Esophagus squamous epithelium (tissue), 5 donors: ENCODE measurements around the gene PHKA2. TPM values are rescaled to one million over a fixed set of nuclear protein-coding genes. Genes with fewer than 3 reads are reported as not detected.

Experiments used
- DNase-seq: peaks from one replicate; lab custom pipeline; 2025; lab: John Stamatoyannopoulos, UW
- H3K27ac ChIP-seq, 4 donors: fragments of 200-600 bp; sonication (generic); one replicate each; pipeline ENCODE4 v1.5.1; 2016 to 2019; ENCODE audit warnings: mild to moderate bottlenecking in 1 of 4
- H3K27me3 ChIP-seq, 4 donors: fragments of 200-600 bp; sonication (generic); 1 replicate in 3 of 4; 2 replicates in 1 of 4; pipeline versions ENCODE4 v1.5.1 to v1.6.0; 2017 to 2021; ENCODE audit warnings: antibody characterized with exemption in 1 of 4
- H3K36me3 ChIP-seq, 3 donors: fragments of 200-600 bp; sonication (generic); one replicate each; pipeline ENCODE4 v1.5.1; 2016 to 2019
- H3K4me1 ChIP-seq, 3 donors: fragments of 200-600 bp; sonication (generic); one replicate each; pipeline ENCODE4 v1.5.1; 2017 to 2019
- H3K4me3 ChIP-seq, 4 donors: fragments of 200-600 bp; sonication (generic); 1 replicate in 3 of 4; 2 replicates in 1 of 4; pipeline ENCODE4 v1.5.1; 2016 to 2019; ENCODE audit warnings: mild to moderate bottlenecking in 2 of 4, moderate library complexity in 1 of 4
- H3K9me3 ChIP-seq, 3 donors: fragments of 200-600 bp; sonication (generic); one replicate each; pipeline ENCODE4 v1.5.1; 2016 to 2019
- CTCF ChIP-seq, 6 experiments: fragments of 450-650 bp in 4 of 6; fragments of 200-600 bp in 2 of 6; sonication (generic) in 2 of 6; IDR thresholded peaks; one replicate each; pipeline ENCODE4 v1.5.1; 2016 to 2019; ENCODE audit warnings: antibody characterized with exemption in 6 of 6, mild to moderate bottlenecking in 4 of 6, moderate library complexity in 4 of 6
- POLR2A ChIP-seq, 4 donors: fragments of 450-650 bp; IDR thresholded peaks; one replicate each; pipeline ENCODE4 v1.6.1; 2017; ENCODE audit warnings: antibody characterized with exemption in 4 of 4, mild to moderate bottlenecking in 4 of 4, moderate library complexity in 3 of 4
- WGBS, 2 donors: methylation state at CpG; one replicate each; pipeline ENCODE4 v1.1.5; 2018; 5-methylcytosine and 5-hydroxymethylcytosine counted together
- intact Hi-C: fragments of 100-400 bp; cut with DNase I; formaldehyde crosslinking; loops from one replicate; pipeline ENCODE4 v1.15.0; 2022
- total RNA-seq, 4 donors: library from RNA; depleted of rRNA; stranded (reverse); fragments of >200 nt; gene quantifications; one replicate each; pipeline ENCODE4 v1.1.0, GENCODE V29; 2016
- donor health status: DM: yes; HTN: yes; CAD: no.

PHKA2 gene
- total RNA-seq, 4 donors from 2014 or later: 10.1 to 21.2 (median 13.5) TPM

GRCh38 chrX:19003756-19004155 lies 19.8 kb upstream of the PHKA2 start:
- no peak for TF ChIP-seq POLR2A (IDR thresholded peaks at IDR 0.05)
- TF ChIP-seq CTCF (IDR thresholded peaks at IDR 0.05): no peak
- no peaks in the 10 kb centered on the region for H3K4me1 ChIP-seq
- WGBS, 2 donors: 68 to 69% methylated on average over 5 of the region's 5 CpGs
- H3K27ac ChIP-seq: no peak overlapping the region
- no peak for DNase-seq
- H3K9me3 ChIP-seq: no peaks in the 10 kb centered on the region
- intact Hi-C loops: no loop called here
- no peak overlapping the region for H3K4me3 ChIP-seq
- no peaks in the 10 kb centered on the region for H3K27me3 ChIP-seq
- no peaks in the 10 kb centered on the region for H3K36me3 ChIP-seq

DNA sequence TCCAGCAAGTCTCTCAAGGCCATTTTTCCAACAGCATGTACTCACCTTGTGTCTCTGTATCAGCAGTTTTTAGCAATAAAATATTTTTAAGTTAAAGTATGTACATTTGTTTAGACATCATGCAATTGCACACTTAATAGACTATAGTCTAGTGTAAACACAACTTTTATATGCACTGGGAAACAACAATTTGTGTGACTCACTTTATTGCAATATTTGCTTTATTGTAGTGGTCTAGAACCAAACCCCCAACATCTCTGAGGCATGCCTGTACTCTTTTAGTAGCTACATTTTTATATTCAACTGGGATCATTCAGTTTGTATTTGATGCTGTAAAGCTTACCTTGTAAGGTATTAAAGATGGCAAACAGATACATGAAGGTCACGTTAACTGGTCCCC lies 14.7 kb upstream of the PHKA2 start:
- no peak for TF ChIP-seq CTCF (IDR thresholded peaks at IDR 0.05)
- TF ChIP-seq POLR2A (IDR thresholded peaks at IDR 0.05): no peak
- Histone ChIP-seq H3K36me3 (no peaks in the 10 kb centered on the region), H3K9me3 (no peaks in the 10 kb centered on the region), H3K4me1 (no peaks in the 10 kb centered on the region), H3K4me3 (no peak overlapping the region), H3K27ac (no peak overlapping the region), H3K27me3 (no peaks in the 10 kb centered on the region)
- DNase-seq: no peak
- 61 to 75% methylated on average over 1 of the region's 1 CpG for WGBS, 2 donors
- intact Hi-C loops: no loop called here

DNA sequence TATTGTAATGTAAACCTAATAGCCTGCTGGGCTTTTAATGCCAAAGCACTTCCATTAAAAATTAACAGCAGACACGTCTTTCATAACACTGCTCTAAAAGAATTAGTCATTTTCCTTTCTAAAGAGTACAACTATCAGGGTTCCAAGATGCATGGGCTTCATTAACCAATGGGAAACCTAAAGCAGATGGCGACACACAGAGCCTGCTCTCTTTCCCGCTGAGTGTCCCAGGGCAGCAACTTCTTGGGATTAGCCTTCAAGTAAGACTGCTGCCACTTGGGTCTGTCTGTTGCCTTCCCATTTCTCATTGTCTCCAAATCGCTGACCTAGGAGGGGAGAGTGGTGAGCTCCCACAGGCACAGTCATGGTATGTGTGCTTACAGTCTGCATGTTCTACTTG lies 14.0 kb upstream of the PHKA2 start:
- no peak for DNase-seq
- Histone ChIP-seq H3K4me3 (no peak overlapping the region), H3K9me3 (no peaks in the 10 kb centered on the region), H3K27me3 (no peaks in the 10 kb centered on the region), H3K36me3 (no peaks in the 10 kb centered on the region), H3K4me1 (no peaks in the 10 kb centered on the region), H3K27ac (no peak overlapping the region)
- 49 to 90% methylated on average over 3 to 4 of the region's 4 CpGs for WGBS, 2 donors
- intact Hi-C loops: no loop called here
- TF ChIP-seq POLR2A (IDR thresholded peaks at IDR 0.05) (no peak), CTCF (IDR thresholded peaks at IDR 0.05) (no peak)

DNA sequence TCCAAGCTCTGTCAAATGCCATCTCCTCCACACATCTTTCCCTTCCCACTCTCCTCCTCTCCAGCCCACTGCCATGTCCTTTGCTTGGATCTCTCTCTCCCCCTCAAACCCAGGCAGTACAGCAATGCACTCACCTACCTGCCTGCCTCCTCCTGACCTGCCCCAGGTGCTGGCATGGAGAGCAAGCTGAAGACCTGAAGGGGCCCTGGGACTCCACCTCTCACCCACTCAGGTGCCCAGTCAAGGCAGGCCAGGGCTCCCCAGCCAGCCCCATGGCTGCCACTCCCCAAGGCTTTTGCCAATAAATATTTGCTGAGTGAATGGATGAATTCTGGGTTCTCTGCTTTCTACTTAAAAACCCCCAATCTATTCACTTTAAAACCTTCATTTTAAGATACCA lies 12.6 kb upstream of the PHKA2 start:
- H3K4me1 ChIP-seq: no peaks in the 10 kb centered on the region
- TF ChIP-seq POLR2A (IDR thresholded peaks at IDR 0.05) (no peak), CTCF (IDR thresholded peaks at IDR 0.05) (no peak)
- intact Hi-C loops: no loop called here

GRCh38 chrX:18995221-18995620 lies 11.3 kb upstream of the PHKA2 start:
- WGBS, 2 donors: 42 to 43% methylated on average over 3 of the region's 3 CpGs
- H3K4me1 ChIP-seq: no peaks in the 10 kb centered on the region
- no peak for DNase-seq
- no peak overlapping the region for H3K27ac ChIP-seq
- H3K27me3 ChIP-seq: no peaks in the 10 kb centered on the region
- no peak overlapping the region for H3K4me3 ChIP-seq
- no peaks in the 10 kb centered on the region for H3K36me3 ChIP-seq
- no peaks in the 10 kb centered on the region for H3K9me3 ChIP-seq
- intact Hi-C loops: no loop called here
- TF ChIP-seq CTCF (IDR thresholded peaks at IDR 0.05): no peak
- TF ChIP-seq POLR2A (IDR thresholded peaks at IDR 0.05): no peak

More for the DNA sequence above, 12.6 kb upstream of the PHKA2 start:
- H3K9me3 ChIP-seq: no peaks in the 10 kb centered on the region
- no peaks in the 10 kb centered on the region for H3K36me3 ChIP-seq
- H3K27me3 ChIP-seq: no peaks in the 10 kb centered on the region
- H3K27ac ChIP-seq: no peak overlapping the region
- no peak overlapping the region for H3K4me3 ChIP-seq
- DNase-seq: no peak
